SK-N-SH (cell line): ENCODE measurements around the gene NUCB1. TPM values are rescaled to one million over a fixed set of nuclear protein-coding genes. Genes with fewer than 3 reads are reported as not detected.

Source experiments
- CTCF ChIA-PET: fragments of 300-600, 350-600 bp; formaldehyde crosslinking; extraction: SDS; loops from one replicate; lab custom pipeline; 2021; lab: Yijun Ruan, JAX
- POLR2A ChIA-PET: fragments of 350-600 bp; sonication (Branson Sonifier 250); formaldehyde crosslinking; extraction: SDS; loops from one replicate; lab custom pipeline; 2020; ENCODE audit warnings: antibody characterized with exemption, inconsistent platforms; lab: Yijun Ruan, JAX
- DNase-seq: peaks from one replicate; pipeline ENCODE4 v3.0.0; 2012
- H2AFZ ChIP-seq: fragments of 200-600 bp; sonication (generic); 2 replicates; pipeline ENCODE4 v1.8.1; 2016; ENCODE audit warnings: antibody characterized with exemption, mild to moderate bottlenecking, low read depth
- H3F3A ChIP-seq: fragments of 200-600 bp; sonication (generic); replicated peaks from 2 replicates; pipeline ENCODE3; 2016; ENCODE audit warnings: antibody characterized with exemption, mild to moderate bottlenecking; ENCODE audit not compliant: insufficient read depth
- H3K27ac ChIP-seq, 2 experiments: fragments of 200-500 bp in 1 of 2; fragments of 200-600 bp in 1 of 2; sonication (Bioruptor generic) in 1 of 2; sonication (generic), shearing (Covaris generic) in 1 of 2; 2 replicates each; pipeline versions ENCODE4 v1.5.1 to v1.6.1; 2014 to 2016; ENCODE audit warnings: low read depth in 2 of 2, inconsistent platforms in 1 of 2, low read length in 1 of 2, mild to moderate bottlenecking in 1 of 2, mixed read lengths in 1 of 2
- H3K27me3 ChIP-seq: fragments of 200-600 bp; sonication (generic), shearing (Covaris generic); 2 replicates; pipeline ENCODE4 v1.6.1; 2016; ENCODE audit warnings: mixed run types; ENCODE audit not compliant: insufficient read depth
- H3K36me3 ChIP-seq, 2 experiments: fragments of 200-500 bp in 1 of 2; fragments of 200-600 bp in 1 of 2; sonication (Bioruptor generic) in 1 of 2; sonication (generic) in 1 of 2; replicated peaks in 1 of 2; 2 replicates each; pipeline versions ENCODE3 to v1.5.1; 2014 to 2016; ENCODE audit warnings: low read length in 1 of 2, mild to moderate bottlenecking in 1 of 2; ENCODE audit not compliant: insufficient read depth in 2 of 2, control insufficient read depth in 1 of 2
- H3K4me1 ChIP-seq, 2 experiments: fragments of 200-500 bp in 1 of 2; fragments of 200-600 bp in 1 of 2; sonication (Bioruptor generic) in 1 of 2; sonication (generic), shearing (Covaris generic) in 1 of 2; 2 replicates each; pipeline versions ENCODE4 v1.5.1 to v1.6.1; 2014 to 2016; ENCODE audit warnings: low read depth in 1 of 2, low read length in 1 of 2, mixed run types in 1 of 2; ENCODE audit not compliant: insufficient read depth in 2 of 2, control insufficient read depth in 1 of 2
- H3K4me2 ChIP-seq: fragments of 200-600 bp; sonication (generic), shearing (Covaris generic); 2 replicates; pipeline ENCODE4 v1.6.1; 2017; ENCODE audit warnings: mixed run types
- H3K4me3 ChIP-seq, 2 experiments: fragments of 200-500 bp in 1 of 2; fragments of 200-600 bp in 1 of 2; sonication (Bioruptor generic) in 1 of 2; sonication (generic), shearing (Covaris generic) in 1 of 2; 2 replicates each; pipeline versions ENCODE4 v1.5.1 to v1.8.1; 2014 to 2016; ENCODE audit warnings: low read depth in 2 of 2, inconsistent platforms in 1 of 2, low read length in 1 of 2, mild to moderate bottlenecking in 1 of 2, mixed read lengths in 1 of 2, moderate library complexity in 1 of 2
- H3K79me2 ChIP-seq: fragments of 200-600 bp; sonication (generic); 2 replicates; pipeline ENCODE4 v1.8.1; 2017; ENCODE audit warnings: mild to moderate bottlenecking; ENCODE audit not compliant: insufficient read depth
- H3K9ac ChIP-seq: fragments of 200-600 bp; sonication (generic); 2 replicates; pipeline ENCODE4 v1.6.1; 2017; ENCODE audit warnings: mixed run types
- H3K9me2 ChIP-seq: fragments of 200-600 bp; sonication (generic); 2 replicates; pipeline ENCODE4 v1.6.1; 2017; ENCODE audit warnings: mixed run types
- H3K9me3 ChIP-seq: fragments of 200-600 bp; sonication (generic); 2 replicates; pipeline ENCODE4 v1.6.1; 2017; ENCODE audit warnings: mixed run types, mild to moderate bottlenecking, moderate library complexity
- H4K20me1 ChIP-seq: fragments of 200-600 bp; sonication (generic); 2 replicates; pipeline ENCODE4 v1.6.1; 2017; ENCODE audit warnings: mild to moderate bottlenecking, mixed run types; ENCODE audit not compliant: insufficient read depth
- EP300 ChIP-seq, 2 experiments: IDR thresholded peaks; 2 replicates each; pipeline versions ENCODE4 v1.4.0 to v1.6.1; 2012; ENCODE audit warnings: borderline replicate concordance in 1 of 2, low read depth in 1 of 2, low read length in 1 of 2
- EZH2phosphoT487 ChIP-seq: fragments of 200-600 bp; sonication (generic); IDR thresholded peaks from 2 replicates; pipeline ENCODE4 v1.6.1; 2017; ENCODE audit warnings: low read depth, mixed run types, mild to moderate bottlenecking, antibody characterized with exemption, moderate library complexity, borderline replicate concordance
- MEF2A ChIP-seq: IDR thresholded peaks from 2 replicates; pipeline ENCODE4 v1.4.0; 2012; ENCODE audit warnings: low read depth, borderline replicate concordance
- POLR2AphosphoS5 ChIP-seq: IDR thresholded peaks from 2 replicates; pipeline ENCODE4 v1.6.1; 2012; ENCODE audit warnings: low read depth, low read length
- TCF12 ChIP-seq: IDR thresholded peaks from 2 replicates; pipeline ENCODE4 v1.4.0; 2012
- WGBS: methylation state at CpG from one replicate; pipeline ENCODE4 v1.1.6; 2017; ENCODE audit warnings: low lambda C conversion rate; 5-methylcytosine and 5-hydroxymethylcytosine counted together
- polyA plus RNA-seq, 3 experiments: library from polyadenylated mRNA; depleted of rRNA; stranded (reverse); fragments of >200 nt; gene quantifications; 2 replicates each; pipeline ENCODE4 v1.2.3, GENCODE V29; 2012
- TF ChIP-seq, protein P1 (sequence below): IDR thresholded peaks from 2 replicates; pipeline ENCODE4 v1.4.0; 2012; ENCODE audit warnings: low read depth, borderline replicate concordance
- TF ChIP-seq, protein P2 (sequence below): fragments of 150-350 bp; IDR thresholded peaks from 2 replicates; pipeline ENCODE4 v1.6.1; 2016; ENCODE audit warnings: mild to moderate bottlenecking, low read depth, low read length
- TF ChIP-seq, protein P3 (sequence below): fragments of 150-350 bp; IDR thresholded peaks from 2 replicates; pipeline ENCODE4 v1.6.1; 2017; ENCODE audit warnings: antibody characterized with exemption, low read length, low read depth, borderline replicate concordance

Gene NUCB1
- polyA plus RNA-seq, 1 of the 3 experiments (the other 2 are of a cell fraction), result 397 TPM

DNA sequence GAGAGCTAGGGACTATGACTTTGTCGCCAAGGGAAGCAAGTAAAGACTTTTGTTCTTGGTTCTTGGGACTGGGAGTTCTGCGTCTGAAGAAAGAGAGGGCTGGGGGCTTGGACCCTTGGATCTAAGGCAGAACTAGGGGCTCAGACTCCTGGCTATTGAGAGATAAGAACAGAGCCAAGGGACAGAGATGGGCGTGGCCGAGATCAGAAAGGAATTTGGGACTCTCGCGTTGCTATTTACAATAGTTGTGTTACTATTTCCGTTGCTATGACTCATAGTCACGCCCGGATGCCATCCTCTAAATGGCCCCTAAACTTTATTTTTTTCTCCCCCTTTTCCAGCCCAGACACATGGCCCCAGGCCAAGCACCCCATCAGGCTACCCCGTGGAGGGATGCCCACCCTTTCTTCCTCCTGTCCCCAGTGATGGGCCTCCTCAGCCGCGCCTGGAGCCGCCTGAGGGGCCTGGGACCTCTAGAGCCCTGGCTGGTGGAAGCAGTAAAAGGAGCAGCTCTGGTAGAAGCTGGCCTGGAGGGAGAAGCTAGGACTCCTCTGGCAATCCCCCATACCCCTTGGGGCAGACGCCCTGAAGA lies 27.1 kb upstream of the NUCB1 start (continued):
- TF ChIP-seq EZH2phosphoT487 (no peak), TCF12 (no peak), POLR2AphosphoS5 (peak; percentile 55; the same call in 1 of the 2 replicates), MEF2A (peak; percentile 93), EP300 (IDR thresholded peaks at IDR 0.05; ENCODE audit: borderline replicate concordance in 1 of 2, low read depth in 1 of 2, low read length in 1 of 2) (peak in 1 of 2 experiments; percentile 56; a peak in 1 of 4 replicates)
- TF ChIP-seq, protein P1, sequence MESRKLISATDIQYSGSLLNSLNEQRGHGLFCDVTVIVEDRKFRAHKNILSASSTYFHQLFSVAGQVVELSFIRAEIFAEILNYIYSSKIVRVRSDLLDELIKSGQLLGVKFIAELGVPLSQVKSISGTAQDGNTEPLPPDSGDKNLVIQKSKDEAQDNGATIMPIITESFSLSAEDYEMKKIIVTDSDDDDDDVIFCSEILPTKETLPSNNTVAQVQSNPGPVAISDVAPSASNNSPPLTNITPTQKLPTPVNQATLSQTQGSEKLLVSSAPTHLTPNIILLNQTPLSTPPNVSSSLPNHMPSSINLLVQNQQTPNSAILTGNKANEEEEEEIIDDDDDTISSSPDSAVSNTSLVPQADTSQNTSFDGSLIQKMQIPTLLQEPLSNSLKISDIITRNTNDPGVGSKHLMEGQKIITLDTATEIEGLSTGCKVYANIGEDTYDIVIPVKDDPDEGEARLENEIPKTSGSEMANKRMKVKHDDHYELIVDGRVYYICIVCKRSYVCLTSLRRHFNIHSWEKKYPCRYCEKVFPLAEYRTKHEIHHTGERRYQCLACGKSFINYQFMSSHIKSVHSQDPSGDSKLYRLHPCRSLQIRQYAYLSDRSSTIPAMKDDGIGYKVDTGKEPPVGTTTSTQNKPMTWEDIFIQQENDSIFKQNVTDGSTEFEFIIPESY, result peak; percentile 94
- TF ChIP-seq, protein P2, sequence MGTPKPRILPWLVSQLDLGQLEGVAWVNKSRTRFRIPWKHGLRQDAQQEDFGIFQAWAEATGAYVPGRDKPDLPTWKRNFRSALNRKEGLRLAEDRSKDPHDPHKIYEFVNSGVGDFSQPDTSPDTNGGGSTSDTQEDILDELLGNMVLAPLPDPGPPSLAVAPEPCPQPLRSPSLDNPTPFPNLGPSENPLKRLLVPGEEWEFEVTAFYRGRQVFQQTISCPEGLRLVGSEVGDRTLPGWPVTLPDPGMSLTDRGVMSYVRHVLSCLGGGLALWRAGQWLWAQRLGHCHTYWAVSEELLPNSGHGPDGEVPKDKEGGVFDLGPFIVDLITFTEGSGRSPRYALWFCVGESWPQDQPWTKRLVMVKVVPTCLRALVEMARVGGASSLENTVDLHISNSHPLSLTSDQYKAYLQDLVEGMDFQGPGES, result no peak

DNA sequence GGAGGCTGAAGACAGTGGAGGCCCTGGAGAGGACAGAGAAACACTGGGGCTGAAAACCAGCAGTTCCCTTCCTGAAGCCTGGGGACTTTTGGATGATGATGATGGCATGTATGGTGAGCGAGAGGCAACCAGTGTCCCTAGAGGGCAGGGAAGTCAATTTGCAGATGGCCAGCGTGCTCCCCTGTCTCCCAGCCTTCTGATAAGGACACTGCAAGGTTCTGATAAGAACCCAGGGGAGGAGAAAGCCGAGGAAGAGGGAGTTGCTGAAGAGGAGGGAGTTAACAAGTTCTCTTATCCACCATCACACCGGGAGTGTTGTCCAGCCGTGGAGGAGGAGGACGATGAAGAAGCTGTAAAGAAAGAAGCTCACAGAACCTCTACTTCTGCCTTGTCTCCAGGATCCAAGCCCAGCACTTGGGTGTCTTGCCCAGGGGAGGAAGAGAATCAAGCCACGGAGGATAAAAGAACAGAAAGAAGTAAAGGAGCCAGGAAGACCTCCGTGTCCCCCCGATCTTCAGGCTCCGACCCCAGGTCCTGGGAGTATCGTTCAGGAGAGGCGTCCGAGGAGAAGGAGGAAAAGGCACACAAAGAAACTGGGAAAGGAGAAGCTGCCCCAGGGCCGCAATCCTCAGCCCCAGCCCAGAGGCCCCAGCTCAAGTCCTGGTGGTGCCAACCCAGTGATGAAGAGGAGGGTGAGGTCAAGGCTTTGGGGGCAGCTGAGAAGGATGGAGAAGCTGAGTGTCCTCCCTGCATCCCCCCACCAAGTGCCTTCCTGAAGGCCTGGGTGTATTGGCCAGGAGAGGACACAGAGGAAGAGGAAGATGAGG lies 26.4 kb upstream of the NUCB1 start:
- Histone ChIP-seq H3F3A (peaks cover 34% of the 10 kb centered on the region), H4K20me1 (peaks cover 56% of the 10 kb centered on the region), H2AFZ (no peak overlapping the region), H3K9me2 (no peaks in the 10 kb centered on the region), H3K4me2 (peak overlapping the region; percentile 93), H3K9ac (peak overlapping the region; percentile 100), H3K36me3 (peaks cover 29 to 55% of the 10 kb centered on the region in 2 experiments), H3K4me1 (peaks cover 13 to 30% of the 10 kb centered on the region in 2 experiments; a peak in 3 of 4 replicates), H3K9me3 (no peaks in the 10 kb centered on the region), H3K27me3 (no peaks in the 10 kb centered on the region), H3K4me3 (peak overlapping the region; percentile 94 to 96), H3K27ac (peak overlapping the region; percentile 92 to 100), H3K79me2 (peaks cover 63% of the 10 kb centered on the region)
- 75% methylated on average over 14 of the region's 14 CpGs for WGBS
- no peak for DNase-seq
- ChIA-PET POLR2A (interaction anchor here (0.6 kb wide), 1 partner anchor 80 kb away, joined by 4 read pairs; no protein-coding TSS in a partner anchor), CTCF (interaction anchor here (1.0 to 1.7 kb wide), 3 partner anchors 97 to 199 kb away, joined by 3 to 7 read pairs (median 3); no protein-coding TSS in a partner anchor)
- TF ChIP-seq, protein P3, sequence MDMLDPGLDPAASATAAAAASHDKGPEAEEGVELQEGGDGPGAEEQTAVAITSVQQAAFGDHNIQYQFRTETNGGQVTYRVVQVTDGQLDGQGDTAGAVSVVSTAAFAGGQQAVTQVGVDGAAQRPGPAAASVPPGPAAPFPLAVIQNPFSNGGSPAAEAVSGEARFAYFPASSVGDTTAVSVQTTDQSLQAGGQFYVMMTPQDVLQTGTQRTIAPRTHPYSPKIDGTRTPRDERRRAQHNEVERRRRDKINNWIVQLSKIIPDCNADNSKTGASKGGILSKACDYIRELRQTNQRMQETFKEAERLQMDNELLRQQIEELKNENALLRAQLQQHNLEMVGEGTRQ, result no peak
